ENCODE results near the gene EVI5L. TPM values are rescaled to one million over a fixed set of nuclear protein-coding genes. Genes with fewer than 3 reads are reported as not detected.
A peak's percentile ranks its signal among the peaks of the same experiment; 100 is the strongest.
"Not testable (repeated sequence)": the region's sequence is repeated elsewhere in the genome, so short reads cannot be mapped to it uniquely, and the experiment has no call there.

EVI5L gene
- total RNA-seq, 1 experiment from 2014 or later: 29.5 TPM

- no peaks in the 10 kb centered on the region for H3K36me3 ChIP-seq (ENCODE audit: low read depth, low read length)
- H3K4me1 ChIP-seq (ENCODE audit: insufficient read depth, low read length): peaks cover 11% of the 10 kb centered on the region
- POLR2A ChIA-PET (ENCODE audit: unreplicated experiment): no interaction called here
- H3K9me3 ChIP-seq (ENCODE audit: low read length): no peaks in the 10 kb centered on the region
- peaks cover 6% of the 10 kb centered on the region; the same call in 1 of the 2 replicates for H3K27me3 ChIP-seq (ENCODE audit: low read length)
- no peak for TF ChIP-seq EZH2phosphoT487 (IDR thresholded peaks at IDR 0.05; ENCODE audit: borderline replicate concordance, low read length)
- TF ChIP-seq CTCF (conservative IDR thresholded peaks at IDR 0.05; ENCODE audit: low read depth, low read length): no peak
- TF ChIP-seq EZH2 (IDR thresholded peaks at IDR 0.05; ENCODE audit: low read length, unreplicated experiment): no peak
- no peak overlapping the region for H2AFZ ChIP-seq (ENCODE audit: low read length)
- ATAC-seq (peak; percentile 50), DNase-seq (no peak)
- no peaks in the 10 kb centered on the region for H4K20me1 ChIP-seq (ENCODE audit: low read length)
- no peaks in the 10 kb centered on the region for H3K79me2 ChIP-seq (ENCODE audit: low read length)
- no peak overlapping the region for H3K27ac ChIP-seq (ENCODE audit: low read length)
- BruUV-seq (replicated peaks): no TSS peak
- CTCF ChIA-PET: no interaction called here
- peak overlapping the region; percentile 55 for H3K4me2 ChIP-seq (ENCODE audit: low read length)
- H3K9ac ChIP-seq (ENCODE audit: low read length): no peak overlapping the region
- H3F3A ChIP-seq (ENCODE audit: low read length, unreplicated experiment): no peaks in the 10 kb centered on the region
- no peaks in the 10 kb centered on the region for H3K9me2 ChIP-seq (replicated peaks; ENCODE audit: low read length)
- intact Hi-C loops (cut with micrococcal nuclease): no loop called here
- H3K4me3 ChIP-seq (ENCODE audit: low read length): peak overlapping the region; percentile 39; the same call in 1 of the 2 replicates
Observed at GRCh38 chr19:7789447-7789846, 40.6 kb upstream of the EVI5L start.

- POLR2A ChIA-PET (ENCODE audit: unreplicated experiment): no interaction called here
- Histone ChIP-seq H3K36me3 (ENCODE audit: low read depth, low read length) (no peaks in the 10 kb centered on the region), H4K20me1 (ENCODE audit: low read length) (no peaks in the 10 kb centered on the region), H3K27ac (ENCODE audit: low read length) (no peak overlapping the region), H2AFZ (ENCODE audit: low read length) (no peak overlapping the region), H3K9me2 (replicated peaks; ENCODE audit: low read length) (no peaks in the 10 kb centered on the region), H3K9ac (ENCODE audit: low read length) (no peak overlapping the region), H3K79me2 (ENCODE audit: low read length) (no peaks in the 10 kb centered on the region), H3K9me3 (ENCODE audit: low read length) (no peaks in the 10 kb centered on the region), H3K4me1 (ENCODE audit: insufficient read depth, low read length) (peaks cover 12% of the 10 kb centered on the region), H3K27me3 (ENCODE audit: low read length) (peaks cover 6% of the 10 kb centered on the region; the same call in 1 of the 2 replicates), H3F3A (ENCODE audit: low read length, unreplicated experiment) (no peaks in the 10 kb centered on the region), H3K4me3 (ENCODE audit: low read length) (no peak overlapping the region), H3K4me2 (ENCODE audit: low read length) (no peak overlapping the region)
- CTCF ChIA-PET: no interaction called here
- no peak for TF ChIP-seq EZH2 (IDR thresholded peaks at IDR 0.05; ENCODE audit: low read length, unreplicated experiment)
- no peak for TF ChIP-seq EZH2phosphoT487 (IDR thresholded peaks at IDR 0.05; ENCODE audit: borderline replicate concordance, low read length)
- TF ChIP-seq CTCF (conservative IDR thresholded peaks at IDR 0.05; ENCODE audit: low read depth, low read length): no peak
- DNase-seq (no peak), ATAC-seq (no peak)
- intact Hi-C loops (cut with micrococcal nuclease): no loop called here
- no TSS peak for BruUV-seq (replicated peaks)
Observed at GRCh38 chr19:7790416-7790815, 39.6 kb upstream of the EVI5L start.

- no peaks in the 10 kb centered on the region for H3K9me2 ChIP-seq (replicated peaks; ENCODE audit: low read length)
- H3F3A ChIP-seq (ENCODE audit: low read length, unreplicated experiment): peaks cover 6% of the 10 kb centered on the region
- H3K4me3 ChIP-seq (ENCODE audit: low read length): no peak overlapping the region
- H3K9ac ChIP-seq (ENCODE audit: low read length): no peak overlapping the region
- H3K36me3 ChIP-seq (ENCODE audit: low read depth, low read length): no peaks in the 10 kb centered on the region
- ChIA-PET CTCF (no interaction called here), POLR2A (ENCODE audit: unreplicated experiment) (no interaction called here)
- TF ChIP-seq EZH2 (IDR thresholded peaks at IDR 0.05; ENCODE audit: low read length, unreplicated experiment): no peak
- no peak for TF ChIP-seq EZH2phosphoT487 (IDR thresholded peaks at IDR 0.05; ENCODE audit: borderline replicate concordance, low read length)
- no peak for TF ChIP-seq CTCF (conservative IDR thresholded peaks at IDR 0.05; ENCODE audit: low read depth, low read length)
- peak; percentile 76 for DNase-seq
- peak overlapping the region; percentile 6; the same call in 1 of the 2 replicates for H3K4me2 ChIP-seq (ENCODE audit: low read length)
- H4K20me1 ChIP-seq (ENCODE audit: low read length): no peaks in the 10 kb centered on the region
- H3K27ac ChIP-seq (ENCODE audit: low read length): no peak overlapping the region
- intact Hi-C loops (cut with micrococcal nuclease): no loop called here
- H3K27me3 ChIP-seq (ENCODE audit: low read length): peaks cover 6% of the 10 kb centered on the region; the same call in 1 of the 2 replicates
- H3K9me3 ChIP-seq (ENCODE audit: low read length): no peaks in the 10 kb centered on the region
- no peaks in the 10 kb centered on the region for H3K79me2 ChIP-seq (ENCODE audit: low read length)
- ATAC-seq: peak; percentile 15; the same call in 1 of the 2 replicates
- no TSS peak for BruUV-seq (replicated peaks)
- 0 out of 2 replicates have a peak overlapping the region, but pooled peaks have one; percentile 22 for H2AFZ ChIP-seq (ENCODE audit: low read length)
- H3K4me1 ChIP-seq (ENCODE audit: insufficient read depth, low read length): peaks cover 23% of the 10 kb centered on the region
Observed at GRCh38 chr19:7792281-7792680, 37.7 kb upstream of the EVI5L start.

GRCh38 chr19:7792701-7793100 is 37.3 kb upstream of the EVI5L start:
- CTCF ChIA-PET; H3K9me3 ChIP-seq (ENCODE audit: low read length); intact Hi-C loops (cut with micrococcal nuclease): not testable (repeated sequence)

More at GRCh38 chr19:7792701-7793100, 37.3 kb upstream of the EVI5L start:
- H2AFZ ChIP-seq (ENCODE audit: low read length); POLR2A ChIA-PET (ENCODE audit: unreplicated experiment); H3F3A ChIP-seq (ENCODE audit: low read length, unreplicated experiment); H3K9me2 ChIP-seq (replicated peaks; ENCODE audit: low read length); H3K27me3 ChIP-seq (ENCODE audit: low read length); BruUV-seq (replicated peaks); H3K4me3 ChIP-seq (ENCODE audit: low read length); H4K20me1 ChIP-seq (ENCODE audit: low read length); ATAC-seq; H3K79me2 ChIP-seq (ENCODE audit: low read length); H3K27ac ChIP-seq (ENCODE audit: low read length); DNase-seq; H3K36me3 ChIP-seq (ENCODE audit: low read depth, low read length); H3K9ac ChIP-seq (ENCODE audit: low read length): not testable (repeated sequence)
- peaks cover 23% of the 10 kb centered on the region for H3K4me1 ChIP-seq (ENCODE audit: insufficient read depth, low read length)
- peak overlapping the region; percentile 6; the same call in 1 of the 2 replicates for H3K4me2 ChIP-seq (ENCODE audit: low read length)
